IMR-90 (cell line): ENCODE measurements around the gene ZC3HAV1L. TPM values are rescaled to one million over a fixed set of nuclear protein-coding genes. Genes with fewer than 3 reads are reported as not detected.

Experiments used
- ATAC-seq: fragments of 200-7000 bp; cut with Tn5 transposase; 2 replicates; pipeline ENCODE4 v1.9.1; 2020; ENCODE audit warnings: low read depth, mild to moderate bottlenecking, moderate library complexity
- BruUV-seq: library from RNA; stranded (reverse); fragments of 400-500 nt; replicated peaks from 2 replicates; lab custom pipeline; 2021; lab: Mats Ljungman, UMichigan
- CTCF ChIA-PET: fragments of 300-600 bp; formaldehyde crosslinking; extraction: SDS; loops from one replicate; lab custom pipeline; 2021; ENCODE audit warnings: antibody characterized with exemption; lab: Yijun Ruan, JAX
- POLR2A ChIA-PET: fragments of 300-600 bp; sonication (Branson Sonifier 250); formaldehyde crosslinking; loops from one replicate; lab custom pipeline; 2022; ENCODE audit warnings: antibody characterized with exemption; ENCODE audit not compliant: unreplicated experiment; lab: Charles Lee
- DNase-seq: peaks from one replicate; pipeline ENCODE4 v3.0.0; 2013
- H2AFZ ChIP-seq: replicated peaks from 2 replicates; pipeline ENCODE3; 2013; ENCODE audit warnings: low read length, mild to moderate bottlenecking; ENCODE audit not compliant: poor library complexity
- H2AK5ac ChIP-seq: 2 replicates; pipeline ENCODE4 v1.6.1; 2013; ENCODE audit warnings: low read depth, low read length, inconsistent platforms
- H2AK9ac ChIP-seq: replicated peaks from 2 replicates; pipeline ENCODE3; 2013; ENCODE audit warnings: mild to moderate bottlenecking, low read depth, low read length, moderate library complexity; ENCODE audit not compliant: poor library complexity
- H2BK120ac ChIP-seq: 2 replicates; pipeline ENCODE4 v1.6.1; 2013; ENCODE audit warnings: low read depth, low read length, inconsistent platforms
- H2BK15ac ChIP-seq: 3 replicates; pipeline ENCODE4 v1.6.1; 2013; ENCODE audit warnings: low read depth, low read length, inconsistent platforms
- H2BK20ac ChIP-seq: 2 replicates; pipeline ENCODE4 v1.6.1; 2013; ENCODE audit warnings: low read depth, mild to moderate bottlenecking, inconsistent platforms, low read length, moderate library complexity
- H2BK5ac ChIP-seq: 2 replicates; pipeline ENCODE4 v1.6.1; 2013; ENCODE audit warnings: mild to moderate bottlenecking, low read depth, low read length, inconsistent platforms; ENCODE audit not compliant: poor library complexity, severe bottlenecking
- H3K14ac ChIP-seq: replicated peaks from 2 replicates; pipeline ENCODE4 v1.6.1; 2013; ENCODE audit warnings: low read depth, low read length, inconsistent platforms
- H3K18ac ChIP-seq: 2 replicates; pipeline ENCODE4 v1.6.1; 2013; ENCODE audit warnings: low read depth, low read length, control low read depth
- H3K23ac ChIP-seq: 2 replicates; pipeline ENCODE4 v1.6.1; 2013; ENCODE audit warnings: low read depth, low read length, inconsistent platforms
- H3K27ac ChIP-seq: 2 replicates; pipeline ENCODE4 v1.5.1; 2013; ENCODE audit warnings: mild to moderate bottlenecking, control low read depth, low read length; ENCODE audit not compliant: insufficient read depth
- H3K27me3 ChIP-seq: 2 replicates; pipeline ENCODE4 v1.6.1; 2013; ENCODE audit warnings: low read length; ENCODE audit not compliant: control insufficient read depth, insufficient read depth
- H3K36me3 ChIP-seq: 2 replicates; pipeline ENCODE4 v1.6.1; 2013; ENCODE audit warnings: low read length, mixed read lengths; ENCODE audit not compliant: control insufficient read depth, insufficient read depth
- H3K4ac ChIP-seq: 2 replicates; pipeline ENCODE4 v1.6.1; 2013; ENCODE audit warnings: low read depth, low read length, inconsistent platforms
- H3K4me1 ChIP-seq: 2 replicates; pipeline ENCODE4 v1.6.1; 2013; ENCODE audit warnings: low read length, mixed read lengths; ENCODE audit not compliant: control insufficient read depth, insufficient read depth
- H3K4me2 ChIP-seq: 2 replicates; pipeline ENCODE4 v1.6.1; 2013; ENCODE audit warnings: low read depth, mild to moderate bottlenecking, control low read depth, low read length, moderate library complexity
- H3K4me3 ChIP-seq: 2 replicates; pipeline ENCODE4 v1.5.1; 2013; ENCODE audit warnings: low read depth, mild to moderate bottlenecking, control low read depth, low read length, moderate library complexity; ENCODE audit not compliant: insufficient read depth
- H3K56ac ChIP-seq: 2 replicates; pipeline ENCODE4 v1.6.1; 2013; ENCODE audit warnings: low read length, inconsistent platforms; ENCODE audit not compliant: insufficient read depth; ENCODE audit errors: extremely low read depth
- H3K79me1 ChIP-seq, 2 experiments: 2 replicates each; pipeline ENCODE4 v1.6.1; 2013; ENCODE audit warnings: low read length in 2 of 2, inconsistent platforms in 1 of 2, low read depth in 1 of 2
- H3K9ac ChIP-seq: 2 replicates; pipeline ENCODE4 v1.6.1; 2013; ENCODE audit warnings: low read depth, low read length, control low read depth
- H3K9me1 ChIP-seq: 2 replicates; pipeline ENCODE4 v1.6.1; 2013; ENCODE audit warnings: low read length, inconsistent platforms; ENCODE audit not compliant: insufficient read depth
- H3K9me3 ChIP-seq: 2 replicates; pipeline ENCODE4 v1.6.1; 2013; ENCODE audit warnings: low read length; ENCODE audit not compliant: control insufficient read depth, insufficient read depth
- H4K20me1 ChIP-seq: 2 replicates; pipeline ENCODE4 v1.6.1; 2013; ENCODE audit warnings: low read length, inconsistent platforms; ENCODE audit not compliant: insufficient read depth
- H4K5ac ChIP-seq: 2 replicates; pipeline ENCODE4 v1.6.1; 2013; ENCODE audit warnings: mild to moderate bottlenecking, low read depth, low read length, control low read depth
- H4K8ac ChIP-seq, 2 experiments: 2 replicates each; pipeline ENCODE4 v1.6.1; 2013; ENCODE audit warnings: low read depth in 2 of 2, low read length in 2 of 2, control low read depth in 1 of 2, inconsistent platforms in 1 of 2
- H4K91ac ChIP-seq: 2 replicates; pipeline ENCODE4 v1.6.1; 2013; ENCODE audit warnings: low read depth, low read length, inconsistent platforms; ENCODE audit not compliant: insufficient read depth
- RFX5 ChIP-seq: IDR thresholded peaks from 2 replicates; pipeline ENCODE4 v1.8.0; 2012; ENCODE audit warnings: low read depth, mild to moderate bottlenecking, low read length, moderate library complexity
- WGBS, 2 experiments: methylation state at CpG; one replicate each; pipeline versions ENCODE4 v1.1.5 to v1.1.7; 2013; ENCODE audit warnings: missing lambda C conversion rate in 2 of 2; ENCODE audit not compliant: insufficient read length in 1 of 2; ENCODE audit errors: extremely low coverage in 2 of 2; 5-methylcytosine and 5-hydroxymethylcytosine counted together
- dilution Hi-C: fragments of 300-500 bp; cut with HindIII; formaldehyde crosslinking; loops from one replicate; pipeline ENCODE4 v1.14.3; 2018; ENCODE audit warnings: low sequenced_read_pairs; ENCODE audit not compliant: unreplicated experiment
- in situ Hi-C: fragments of 300-500 bp; cut with MboI; formaldehyde crosslinking; loops from 3 replicates; pipeline ENCODE4 v1.14.3; 2019; ENCODE audit warnings: low sequenced_read_pairs, inconsistent platforms, mixed read lengths
- intact Hi-C: fragments of 100-400 bp; cut with micrococcal nuclease; formaldehyde crosslinking; loops from 2 replicates; pipeline ENCODE4 v1.10.0; 2022
- polyA plus RNA-seq, 3 experiments: library from polyadenylated mRNA; depleted of rRNA; stranded (reverse); fragments of >200 nt; gene quantifications; 2 replicates each; pipeline ENCODE4 v1.2.3, GENCODE V29; 2012; ENCODE audit warnings: low replicate concordance in 1 of 3
- total RNA-seq: library from RNA; depleted of rRNA; stranded (reverse); fragments of >200 nt; gene quantifications from 2 replicates; pipeline ENCODE4 v1.2.3, GENCODE V29; 2012

The ZC3HAV1L gene
- total and polyA plus RNA-seq, 2 of the 4 experiments (the other 2 are of a cell fraction) = 4.5 to 9.4 TPM

DNA sequence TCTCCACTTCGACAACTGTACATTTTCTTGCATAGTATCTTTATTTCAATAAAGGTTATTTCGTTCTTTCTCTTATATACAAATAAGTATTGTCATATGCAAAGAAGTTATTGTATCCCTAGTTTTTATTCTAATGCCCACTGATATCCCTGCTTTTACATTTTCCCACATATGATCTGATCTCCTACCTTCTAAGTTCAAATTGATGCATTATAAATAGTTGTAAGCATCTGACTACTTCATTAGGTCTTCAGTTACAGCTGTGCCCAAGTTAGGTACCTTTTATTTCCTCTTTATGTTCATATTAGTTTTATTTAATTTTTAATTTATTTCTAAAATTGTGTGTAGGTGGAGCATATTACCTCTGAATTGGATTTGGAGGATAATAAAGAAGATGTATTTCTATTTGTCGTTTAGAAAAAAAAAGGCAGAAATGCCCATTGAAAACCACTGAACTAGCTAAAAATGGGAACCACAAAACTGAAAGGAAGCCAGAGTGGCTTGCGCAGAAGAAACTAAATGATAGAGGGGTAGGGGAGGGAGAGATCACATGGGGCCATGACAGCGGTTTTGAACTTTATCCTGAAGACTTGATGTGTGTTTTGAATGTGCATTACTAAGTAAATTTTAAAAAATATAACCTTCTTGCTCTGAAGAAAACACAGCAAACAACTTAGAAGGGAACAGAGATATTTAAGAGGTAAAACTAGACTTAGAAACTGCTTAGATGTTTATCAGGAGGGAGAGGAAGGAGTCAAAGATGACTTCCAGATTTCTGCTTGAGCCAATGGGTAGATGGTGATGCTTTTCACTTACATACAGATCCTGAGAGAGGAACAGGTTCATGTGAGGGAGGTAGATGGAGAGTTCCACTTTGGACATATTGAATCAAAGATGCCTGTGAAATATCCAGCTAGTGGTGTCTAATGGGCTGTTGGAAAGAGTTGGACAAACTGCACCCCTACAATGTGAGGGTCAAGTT lies 9.3 kb upstream of the ZC3HAV1L start:
- no peak overlapping the region for H3K4me3 ChIP-seq
- no peak overlapping the region for H2BK20ac ChIP-seq
- no peak for ATAC-seq
- H3K18ac ChIP-seq = no peak overlapping the region
- H2BK15ac ChIP-seq = no peak overlapping the region
- TF ChIP-seq RFX5 = no peak
- peaks cover 2% of the 10 kb centered on the region for H3K4me1 ChIP-seq
- no peak overlapping the region for H2BK5ac ChIP-seq
- DNase-seq = no peak
- BruUV-seq = no TSS peak
- no CpG with 5 or more reads among the region's 5 CpGs for WGBS, 2 experiments
- H3K4me2 ChIP-seq = no peak overlapping the region
- H3K9me3 ChIP-seq = no peaks in the 10 kb centered on the region
- intact Hi-C loops = no loop called here
- H2AK9ac ChIP-seq = no peak overlapping the region
- H2BK120ac ChIP-seq = no peak overlapping the region
- no peak overlapping the region for H4K91ac ChIP-seq
- no peak overlapping the region for H3K56ac ChIP-seq
- H3K9ac ChIP-seq = no peak overlapping the region
- H3K27ac ChIP-seq = no peak overlapping the region
- no peak overlapping the region for H3K4ac ChIP-seq
- in situ Hi-C loops = no loop called here
- H3K9me1 ChIP-seq = no peaks in the 10 kb centered on the region
- H4K8ac ChIP-seq = no peak overlapping the region
- peaks cover 9% of the 10 kb centered on the region for H3K36me3 ChIP-seq
- dilution Hi-C loops = no loop called here
- no peaks in the 10 kb centered on the region for H3K27me3 ChIP-seq
- H3K79me1 ChIP-seq = no peaks in the 10 kb centered on the region
- no peak overlapping the region for H2AFZ ChIP-seq
- ChIA-PET POLR2A (no interaction called here), CTCF (interaction anchor here (1.0 kb wide), 1 partner anchor 8 kb away, joined by 3 read pairs; no protein-coding TSS in a partner anchor)
- H3K23ac ChIP-seq = no peak overlapping the region
- H4K20me1 ChIP-seq = no peaks in the 10 kb centered on the region
- no peak overlapping the region for H3K14ac ChIP-seq
- no peak overlapping the region for H4K5ac ChIP-seq
- no peak overlapping the region for H2AK5ac ChIP-seq
